ENCODE measurements around the gene TBP. TPM values are rescaled to one million over a fixed set of nuclear protein-coding genes. Genes with fewer than 3 reads are reported as not detected.

Gene TBP
- total and polyA plus RNA-seq, 2 of the 13 experiments (the other 11 are each of a cell fraction or from before 2014, with no cell fraction given) = 21.7 to 28.1 TPM

GRCh38 chr6:170554013-170554795 lies at the start of gene TBP (continued):
- TF ChIP-seq ZNF580 (CRISPR knock-in tag; IDR thresholded peaks at IDR 0.05; ENCODE audit: borderline replicate concordance, low read depth) (peak; percentile 88; the same call in 1 of the 2 replicates), ELF4 (CRISPR knock-in tag; IDR thresholded peaks at IDR 0.05; ENCODE audit: borderline replicate concordance) (peak; percentile 90), CHD4 (IDR thresholded peaks at IDR 0.05; ENCODE audit: borderline replicate concordance, low read length) (0 out of 2 replicates have a peak, but pooled peaks have one; percentile 4), FUBP1 (CRISPR knock-in tag; IDR thresholded peaks at IDR 0.05; ENCODE audit: borderline replicate concordance) (peak; percentile 92; the same call in 1 of the 2 replicates), IRF9 (CRISPR knock-in tag; IDR thresholded peaks at IDR 0.05; ENCODE audit: borderline replicate concordance) (peak; percentile 69; the same call in 1 of the 2 replicates), KLF12 (CRISPR knock-in tag; IDR thresholded peaks at IDR 0.05; ENCODE audit: borderline replicate concordance) (no peak), ZNF326 (CRISPR knock-in tag; IDR thresholded peaks at IDR 0.05; ENCODE audit: borderline replicate concordance) (no peak), ZNF430 (CRISPR knock-in tag; IDR thresholded peaks at IDR 0.05) (peak; percentile 84), ATF7-NPFF (CRISPR knock-in tag; IDR thresholded peaks at IDR 0.05; ENCODE audit: low read depth) (peak; percentile 61; the same call in 1 of the 2 replicates), HNF4A (CRISPR knock-in tag; IDR thresholded peaks at IDR 0.05) (peak; percentile 92), HDAC6 (IDR thresholded peaks at IDR 0.05; ENCODE audit: low read depth, low read length) (no peak), SNAPC4 (CRISPR knock-in tag; IDR thresholded peaks at IDR 0.05) (no peak), FOXK1 (CRISPR knock-in tag; IDR thresholded peaks at IDR 0.05; ENCODE audit: borderline replicate concordance, low read depth) (peak; percentile 99), ATF5 (CRISPR knock-in tag; IDR thresholded peaks at IDR 0.05; ENCODE audit: low read depth) (0 out of 2 replicates have a peak, but pooled peaks have one; percentile 59), PRDM4 (CRISPR knock-in tag; IDR thresholded peaks at IDR 0.05; ENCODE audit: borderline replicate concordance) (no peak)

Measured in HepG2 (cell line).